ENCODE measurements around the gene SNX5. TPM values are rescaled to one million over a fixed set of nuclear protein-coding genes. Genes with fewer than 3 reads are reported as not detected.

SNX5 gene
- total RNA-seq, 1 experiment from 2014 or later, result 90.8 TPM

- Histone ChIP-seq H3K27me3 (ENCODE audit: control insufficient read depth, insufficient read depth, low read length) (no peaks in the 10 kb centered on the region), H3K36me3 (ENCODE audit: control insufficient read depth, insufficient read depth, low read length) (no peaks in the 10 kb centered on the region), H3K4me1 (ENCODE audit: control insufficient read depth, insufficient read depth, low read length) (peaks cover 33% of the 10 kb centered on the region), H3K4me3 (ENCODE audit: low read depth in 2 of 2, low read length in 2 of 2) (no peak overlapping the region), H3K9me3 (ENCODE audit: control insufficient read depth, insufficient read depth, low read depth, low read length) (no peaks in the 10 kb centered on the region), H3K27ac (ENCODE audit: low read length) (no peak overlapping the region)
- no TSS peak for BruUV-seq (replicated peaks)
- DNase-seq (ENCODE audit: low read depth, low spot score) (no peak), ATAC-seq (no peak)
- ChIA-PET CTCF (no interaction called here), POLR2A (no interaction called here)
- TF ChIP-seq, protein P1, sequence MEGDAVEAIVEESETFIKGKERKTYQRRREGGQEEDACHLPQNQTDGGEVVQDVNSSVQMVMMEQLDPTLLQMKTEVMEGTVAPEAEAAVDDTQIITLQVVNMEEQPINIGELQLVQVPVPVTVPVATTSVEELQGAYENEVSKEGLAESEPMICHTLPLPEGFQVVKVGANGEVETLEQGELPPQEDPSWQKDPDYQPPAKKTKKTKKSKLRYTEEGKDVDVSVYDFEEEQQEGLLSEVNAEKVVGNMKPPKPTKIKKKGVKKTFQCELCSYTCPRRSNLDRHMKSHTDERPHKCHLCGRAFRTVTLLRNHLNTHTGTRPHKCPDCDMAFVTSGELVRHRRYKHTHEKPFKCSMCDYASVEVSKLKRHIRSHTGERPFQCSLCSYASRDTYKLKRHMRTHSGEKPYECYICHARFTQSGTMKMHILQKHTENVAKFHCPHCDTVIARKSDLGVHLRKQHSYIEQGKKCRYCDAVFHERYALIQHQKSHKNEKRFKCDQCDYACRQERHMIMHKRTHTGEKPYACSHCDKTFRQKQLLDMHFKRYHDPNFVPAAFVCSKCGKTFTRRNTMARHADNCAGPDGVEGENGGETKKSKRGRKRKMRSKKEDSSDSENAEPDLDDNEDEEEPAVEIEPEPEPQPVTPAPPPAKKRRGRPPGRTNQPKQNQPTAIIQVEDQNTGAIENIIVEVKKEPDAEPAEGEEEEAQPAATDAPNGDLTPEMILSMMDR (IDR thresholded peaks at IDR 0.05), result no peak
- TF ChIP-seq POLR2AphosphoS5 (IDR thresholded peaks at IDR 0.05; ENCODE audit: low read depth, low read length) (no peak), TCF7L2 (IDR thresholded peaks at IDR 0.05; ENCODE audit: low read depth, low read length) (no peak), SIN3A (IDR thresholded peaks at IDR 0.05; ENCODE audit: borderline replicate concordance, insufficient read depth, low read depth, low read length) (no peak)
- TF ChIP-seq, protein P2, sequence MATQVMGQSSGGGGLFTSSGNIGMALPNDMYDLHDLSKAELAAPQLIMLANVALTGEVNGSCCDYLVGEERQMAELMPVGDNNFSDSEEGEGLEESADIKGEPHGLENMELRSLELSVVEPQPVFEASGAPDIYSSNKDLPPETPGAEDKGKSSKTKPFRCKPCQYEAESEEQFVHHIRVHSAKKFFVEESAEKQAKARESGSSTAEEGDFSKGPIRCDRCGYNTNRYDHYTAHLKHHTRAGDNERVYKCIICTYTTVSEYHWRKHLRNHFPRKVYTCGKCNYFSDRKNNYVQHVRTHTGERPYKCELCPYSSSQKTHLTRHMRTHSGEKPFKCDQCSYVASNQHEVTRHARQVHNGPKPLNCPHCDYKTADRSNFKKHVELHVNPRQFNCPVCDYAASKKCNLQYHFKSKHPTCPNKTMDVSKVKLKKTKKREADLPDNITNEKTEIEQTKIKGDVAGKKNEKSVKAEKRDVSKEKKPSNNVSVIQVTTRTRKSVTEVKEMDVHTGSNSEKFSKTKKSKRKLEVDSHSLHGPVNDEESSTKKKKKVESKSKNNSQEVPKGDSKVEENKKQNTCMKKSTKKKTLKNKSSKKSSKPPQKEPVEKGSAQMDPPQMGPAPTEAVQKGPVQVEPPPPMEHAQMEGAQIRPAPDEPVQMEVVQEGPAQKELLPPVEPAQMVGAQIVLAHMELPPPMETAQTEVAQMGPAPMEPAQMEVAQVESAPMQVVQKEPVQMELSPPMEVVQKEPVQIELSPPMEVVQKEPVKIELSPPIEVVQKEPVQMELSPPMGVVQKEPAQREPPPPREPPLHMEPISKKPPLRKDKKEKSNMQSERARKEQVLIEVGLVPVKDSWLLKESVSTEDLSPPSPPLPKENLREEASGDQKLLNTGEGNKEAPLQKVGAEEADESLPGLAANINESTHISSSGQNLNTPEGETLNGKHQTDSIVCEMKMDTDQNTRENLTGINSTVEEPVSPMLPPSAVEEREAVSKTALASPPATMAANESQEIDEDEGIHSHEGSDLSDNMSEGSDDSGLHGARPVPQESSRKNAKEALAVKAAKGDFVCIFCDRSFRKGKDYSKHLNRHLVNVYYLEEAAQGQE (IDR thresholded peaks at IDR 0.05; ENCODE audit: insufficient read depth in 1 of 2, low read depth in 2 of 2, low read length in 1 of 2), result no peak
- in situ Hi-C loops (cut with HindIII; ENCODE audit: low pct_unique_long_range_greater_than_20kb, low sequenced_read_pairs), result no loop called here
- intact Hi-C loops (cut with micrococcal nuclease; ENCODE audit: unreplicated experiment), result no loop called here
Measured at GRCh38 chr20:17936286-17936760, 32.3 kb downstream of the SNX5 start.

DNA sequence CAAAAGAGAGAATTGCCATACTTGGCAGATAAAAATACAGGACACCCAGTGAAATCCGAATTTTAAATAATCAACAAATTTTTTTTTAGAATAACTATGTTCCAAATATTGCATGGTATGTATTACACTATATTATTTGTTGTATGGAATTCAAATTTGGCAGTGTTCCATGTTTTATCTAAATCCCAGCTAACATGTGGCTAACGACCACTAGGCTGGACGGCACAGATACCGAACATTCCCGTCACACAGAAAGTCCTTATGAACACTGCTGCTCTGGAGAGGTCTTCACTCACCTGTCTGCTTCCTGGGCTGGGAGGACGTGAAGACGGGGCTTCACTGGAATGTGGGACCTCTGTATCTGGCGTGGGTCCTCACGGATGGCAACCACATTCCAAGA, 32.8 kb downstream of the SNX5 start:
- no peak for ATAC-seq
- intact Hi-C loops (cut with micrococcal nuclease; ENCODE audit: unreplicated experiment) (no loop called here), in situ Hi-C loops (cut with HindIII; ENCODE audit: low pct_unique_long_range_greater_than_20kb, low sequenced_read_pairs) (no loop called here)
- POLR2A ChIA-PET, result no interaction called here
- no peak overlapping the region for H3K4me3 ChIP-seq (ENCODE audit: low read depth in 2 of 2, low read length in 2 of 2)
- H3K9me3 ChIP-seq (ENCODE audit: control insufficient read depth, insufficient read depth, low read depth, low read length), result no peaks in the 10 kb centered on the region
- CTCF ChIA-PET, result no interaction called here
- no peak overlapping the region for H3K27ac ChIP-seq (ENCODE audit: low read length)
- TF ChIP-seq POLR2AphosphoS5 (IDR thresholded peaks at IDR 0.05; ENCODE audit: low read depth, low read length), result no peak
- DNase-seq (ENCODE audit: low read depth, low spot score), result no peak
- no peaks in the 10 kb centered on the region for H3K27me3 ChIP-seq (ENCODE audit: control insufficient read depth, insufficient read depth, low read length)
- no TSS peak for BruUV-seq (replicated peaks)
- no peaks in the 10 kb centered on the region for H3K36me3 ChIP-seq (ENCODE audit: control insufficient read depth, insufficient read depth, low read length)
- peaks cover 30% of the 10 kb centered on the region for H3K4me1 ChIP-seq (ENCODE audit: control insufficient read depth, insufficient read depth, low read length)

GRCh38 chr20:17935186-17935585, 33.4 kb downstream of the SNX5 start:
- no peaks in the 10 kb centered on the region for H3K36me3 ChIP-seq (ENCODE audit: control insufficient read depth, insufficient read depth, low read length)
- ATAC-seq, result no peak
- ChIA-PET CTCF (no interaction called here), POLR2A (no interaction called here)
- H3K4me1 ChIP-seq (ENCODE audit: control insufficient read depth, insufficient read depth, low read length), result peaks cover 24% of the 10 kb centered on the region
- no peaks in the 10 kb centered on the region for H3K9me3 ChIP-seq (ENCODE audit: control insufficient read depth, insufficient read depth, low read depth, low read length)
- no TSS peak for BruUV-seq (replicated peaks)
- H3K4me3 ChIP-seq (ENCODE audit: low read depth in 2 of 2, low read length in 2 of 2), result no peak overlapping the region
- TF ChIP-seq POLR2AphosphoS5 (IDR thresholded peaks at IDR 0.05; ENCODE audit: low read depth, low read length), result no peak
- TF ChIP-seq, protein P1 (IDR thresholded peaks at IDR 0.05), result no peak
- no peak overlapping the region for H3K27ac ChIP-seq (ENCODE audit: low read length)
- in situ Hi-C loops (cut with HindIII; ENCODE audit: low pct_unique_long_range_greater_than_20kb, low sequenced_read_pairs), result no loop called here
- no peak for DNase-seq (ENCODE audit: low read depth, low spot score)
- intact Hi-C loops (cut with micrococcal nuclease; ENCODE audit: unreplicated experiment), result no loop called here
- no peaks in the 10 kb centered on the region for H3K27me3 ChIP-seq (ENCODE audit: control insufficient read depth, insufficient read depth, low read length)
